Ishikawa (cell line): ENCODE measurements around the gene COA4.

ENCODE experiments used
- CEBPB ChIP-seq: IDR thresholded peaks from 2 replicates; pipeline ENCODE4 v1.6.1; 2012
- CREB1 ChIP-seq: IDR thresholded peaks from 2 replicates; pipeline ENCODE4 v1.6.1; 2012; ENCODE audit warnings: low read depth
- EGR1 ChIP-seq: IDR thresholded peaks from 2 replicates; pipeline ENCODE4 v1.6.1; 2012
- EP300 ChIP-seq: IDR thresholded peaks from 2 replicates; pipeline ENCODE4 v1.6.1; 2012; ENCODE audit warnings: borderline replicate concordance
- FOXM1 ChIP-seq: IDR thresholded peaks from 2 replicates; pipeline ENCODE4 v1.6.1; 2012; ENCODE audit warnings: low read depth, borderline replicate concordance
- MAX ChIP-seq: IDR thresholded peaks from 2 replicates; pipeline ENCODE4 v1.6.1; 2012
- NFIC ChIP-seq: IDR thresholded peaks from 2 replicates; pipeline ENCODE4 v1.6.1; 2012
- RAD21 ChIP-seq: IDR thresholded peaks from 2 replicates; pipeline ENCODE4 v1.6.1; 2012; ENCODE audit warnings: low read depth
- REST ChIP-seq: IDR thresholded peaks from 2 replicates; pipeline ENCODE4 v1.6.1; 2012; ENCODE audit warnings: low read depth, mild to moderate bottlenecking
- TAF1 ChIP-seq: IDR thresholded peaks from 2 replicates; pipeline ENCODE4 v1.6.1; 2012; ENCODE audit warnings: low read depth, mild to moderate bottlenecking
- TCF12 ChIP-seq: IDR thresholded peaks from 2 replicates; pipeline ENCODE4 v1.6.1; 2012; ENCODE audit warnings: low read depth
- TEAD4 ChIP-seq: IDR thresholded peaks from 2 replicates; pipeline ENCODE4 v1.6.1; 2012
- USF1 ChIP-seq: IDR thresholded peaks from 2 replicates; pipeline ENCODE4 v1.6.1; 2012
- YY1 ChIP-seq: IDR thresholded peaks from 2 replicates; pipeline ENCODE4 v1.6.1; 2012; ENCODE audit warnings: low read depth
- ZBTB7A ChIP-seq: IDR thresholded peaks from 2 replicates; pipeline ENCODE4 v1.6.1; 2012; ENCODE audit warnings: low read depth

COA4 gene

GRCh38 chr11:73880449-73880848 lies 3.8 kb upstream of the COA4 start:
- TF ChIP-seq TEAD4, result 0 out of 2 replicates have a peak, but pooled peaks have one; percentile 43

- no peak for TF ChIP-seq TEAD4
- TF ChIP-seq YY1, result no peak
- no peak for TF ChIP-seq FOXM1
- TF ChIP-seq NFIC, result no peak
- TF ChIP-seq MAX, result no peak
- no peak for TF ChIP-seq EP300
- TF ChIP-seq CEBPB, result no peak
- TF ChIP-seq TCF12, result no peak
- no peak for TF ChIP-seq CREB1
- no peak for TF ChIP-seq ZBTB7A
Measured at GRCh38 chr11:73878771-73879170, 2.1 kb upstream of the COA4 start.

- TF ChIP-seq TAF1, result no peak
- TF ChIP-seq CREB1, result no peak
- no peak for TF ChIP-seq MAX
- TF ChIP-seq USF1, result no peak
Measured at GRCh38 chr11:73875840-73876239, 806 bp downstream of the COA4 start.

- TF ChIP-seq REST, result no peak
Measured at GRCh38 chr11:73875380-73875779, 1.3 kb downstream of the COA4 start.

- TF ChIP-seq TEAD4 (no peak), CREB1 (no peak), FOXM1 (no peak), YY1 (no peak), NFIC (no peak), ZBTB7A (no peak), CEBPB (no peak), TAF1 (no peak), MAX (no peak), EGR1 (no peak), TCF12 (no peak), EP300 (no peak), REST (no peak), RAD21 (no peak), USF1 (no peak)
Measured at GRCh38 chr11:73872749-73873357, 3.8 kb downstream of the COA4 start.

- no peak for TF ChIP-seq REST
- no peak for TF ChIP-seq CREB1
- no peak for TF ChIP-seq MAX
- no peak for TF ChIP-seq TEAD4
- no peak for TF ChIP-seq CEBPB
- TF ChIP-seq EP300, result no peak
- TF ChIP-seq FOXM1, result no peak
- no peak for TF ChIP-seq NFIC
- no peak for TF ChIP-seq ZBTB7A
- no peak for TF ChIP-seq TAF1
- no peak for TF ChIP-seq TCF12
- TF ChIP-seq YY1, result no peak
- no peak for TF ChIP-seq EGR1
- TF ChIP-seq RAD21, result no peak
Measured at GRCh38 chr11:73870261-73870660, 6.4 kb downstream of the COA4 start.
